ENCODE measurements around the gene U2AF2. TPM values are rescaled to one million over a fixed set of nuclear protein-coding genes. Genes with fewer than 3 reads are reported as not detected.

Gene U2AF2
- total RNA-seq, 1 experiment from 2014 or later, result 321 TPM

DNA sequence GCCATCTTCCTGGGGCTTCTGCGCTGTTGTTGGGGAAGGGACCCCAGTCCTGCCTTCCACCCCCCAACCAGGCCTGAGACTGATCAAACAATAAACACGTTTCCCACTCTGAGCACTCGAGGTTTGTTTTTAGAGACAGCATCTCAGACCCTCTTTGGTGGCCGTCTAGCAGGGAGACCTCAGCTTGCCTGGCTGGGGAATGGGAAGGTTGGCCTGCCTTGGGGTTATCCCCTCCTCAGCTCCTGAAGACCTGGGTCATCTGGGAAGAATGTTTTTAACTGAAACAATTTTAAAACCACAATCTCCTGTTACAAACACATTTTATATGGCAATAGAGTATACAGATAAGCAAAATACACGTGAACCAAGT, 9.3 kb upstream of the U2AF2 start:
- Histone ChIP-seq H3K27ac (ENCODE audit: insufficient read length, low read depth, low read length) (no peak overlapping the region), H3T11ph (ENCODE audit: low read length) (no peak overlapping the region), H3K79me1 (ENCODE audit: insufficient read depth, low read depth, low read length, poor library complexity, severe bottlenecking) (peaks cover 3% of the 10 kb centered on the region), H3K14ac (ENCODE audit: insufficient read depth, low read length) (no peak overlapping the region), H2BK5ac (ENCODE audit: insufficient read length, low read length) (no peak overlapping the region), H3K4me2 (ENCODE audit: insufficient read depth, insufficient read length, low read length) (no peak overlapping the region), H3K4ac (ENCODE audit: low read depth, low read length) (no peak overlapping the region), H4K8ac (replicated peaks; ENCODE audit: insufficient read length, low read depth, low read length) (no peak overlapping the region), H3K23me2 (ENCODE audit: insufficient read length, low read depth, low read length, poor library complexity, severe bottlenecking) (peaks cover 40% of the 10 kb centered on the region), H3K18ac (ENCODE audit: insufficient read length, low read depth, low read length) (no peak overlapping the region), H2BK15ac (ENCODE audit: low read depth, low read length) (no peak overlapping the region), H2BK20ac (ENCODE audit: low read depth, low read length, poor library complexity, severe bottlenecking) (no peak overlapping the region), H3K9ac (ENCODE audit: extremely low read depth, insufficient read length, low read length) (no peak overlapping the region), H2BK120ac (ENCODE audit: low read depth, low read length, poor library complexity, severe bottlenecking) (no peak overlapping the region), H4K91ac (ENCODE audit: insufficient read length, low read depth, low read length) (no peak overlapping the region), H3K4me1 (ENCODE audit: insufficient read depth, low read length) (no peaks in the 10 kb centered on the region), H4K20me1 (ENCODE audit: control insufficient read depth, insufficient read depth, insufficient read length) (no peaks in the 10 kb centered on the region), H2AFZ (ENCODE audit: low read length) (no peak overlapping the region), H3K27me3 (ENCODE audit: insufficient read depth, low read length) (no peaks in the 10 kb centered on the region), H3K56ac (ENCODE audit: insufficient read length, low read depth, low read length) (no peak overlapping the region), H2BK12ac (ENCODE audit: insufficient read length, low read depth, low read length) (no peak overlapping the region), H3K23ac (ENCODE audit: insufficient read length, low read depth, low read length) (no peak overlapping the region), H2AK5ac (ENCODE audit: insufficient read length, low read length) (no peak overlapping the region), H4K5ac (ENCODE audit: insufficient read length, low read depth, low read length) (no peak overlapping the region), H3K9me3 (ENCODE audit: control insufficient read depth, low read depth, low read length) (no peaks in the 10 kb centered on the region), H3K79me2 (ENCODE audit: insufficient read depth, low read length) (peaks cover 7% of the 10 kb centered on the region; the same call in 1 of the 2 replicates)
- TF ChIP-seq, protein P1, sequence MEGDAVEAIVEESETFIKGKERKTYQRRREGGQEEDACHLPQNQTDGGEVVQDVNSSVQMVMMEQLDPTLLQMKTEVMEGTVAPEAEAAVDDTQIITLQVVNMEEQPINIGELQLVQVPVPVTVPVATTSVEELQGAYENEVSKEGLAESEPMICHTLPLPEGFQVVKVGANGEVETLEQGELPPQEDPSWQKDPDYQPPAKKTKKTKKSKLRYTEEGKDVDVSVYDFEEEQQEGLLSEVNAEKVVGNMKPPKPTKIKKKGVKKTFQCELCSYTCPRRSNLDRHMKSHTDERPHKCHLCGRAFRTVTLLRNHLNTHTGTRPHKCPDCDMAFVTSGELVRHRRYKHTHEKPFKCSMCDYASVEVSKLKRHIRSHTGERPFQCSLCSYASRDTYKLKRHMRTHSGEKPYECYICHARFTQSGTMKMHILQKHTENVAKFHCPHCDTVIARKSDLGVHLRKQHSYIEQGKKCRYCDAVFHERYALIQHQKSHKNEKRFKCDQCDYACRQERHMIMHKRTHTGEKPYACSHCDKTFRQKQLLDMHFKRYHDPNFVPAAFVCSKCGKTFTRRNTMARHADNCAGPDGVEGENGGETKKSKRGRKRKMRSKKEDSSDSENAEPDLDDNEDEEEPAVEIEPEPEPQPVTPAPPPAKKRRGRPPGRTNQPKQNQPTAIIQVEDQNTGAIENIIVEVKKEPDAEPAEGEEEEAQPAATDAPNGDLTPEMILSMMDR (conservative IDR thresholded peaks at IDR 0.05), result no peak
- peaks cover 1% of the 10 kb centered on the region; the same call in 1 of the 2 replicates for H3K27me3 Mint-ChIP-seq (ENCODE audit: low read depth)
- peak overlapping the region; percentile 48 to 75 for H3K4me3 Mint-ChIP-seq
- H3K9me3 Mint-ChIP-seq, result peaks cover 0 to 4% of the 10 kb centered on the region in 2 experiments; a peak in 2 of 5 replicates
- H3K36me3 Mint-ChIP-seq (ENCODE audit: insufficient read depth in 1 of 3, low read depth in 3 of 3), result peaks cover 16 to 41% (median 32%) of the 10 kb centered on the region in 3 experiments
- DNase-seq, result no peak
- no CpG with 5 or more reads among the region's 5 CpGs for WGBS (ENCODE audit: extremely low coverage, insufficient read length, low lambda C conversion rate)
- H3K4me1 Mint-ChIP-seq, result peaks cover 23 to 37% of the 10 kb centered on the region in 2 experiments
- H3K27ac Mint-ChIP-seq, result no peak overlapping the region
